ENCODE results near the gene IGF1R.

DNA sequence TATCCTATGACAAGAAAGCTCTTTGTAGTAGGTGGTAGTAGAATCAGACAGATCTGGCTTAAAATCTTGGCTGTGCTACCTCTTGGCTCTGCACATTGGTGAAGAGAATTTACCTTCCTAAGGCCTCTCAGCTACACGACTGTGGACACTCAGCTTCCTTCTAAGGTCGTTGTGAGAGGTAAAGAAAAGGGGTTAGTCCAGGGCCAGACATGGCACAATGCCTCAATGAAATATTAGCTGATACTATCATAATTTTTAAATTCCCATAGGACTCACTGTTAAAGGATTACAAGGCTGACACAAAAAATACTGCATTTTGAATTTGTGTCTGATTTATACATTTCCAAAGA, 80.4 kb downstream of the IGF1R start:
- no peak for TF ChIP-seq CTCF (conservative IDR thresholded peaks at IDR 0.05)
- TF ChIP-seq ZFX (IDR thresholded peaks at IDR 0.05), result no peak
